Mesodermal cell (in vitro differentiated cells): ENCODE data around the gene SLC25A25.

Experiments
- H3K27ac ChIP-seq: 2 replicates; pipeline ENCODE4 v1.7.0; 2013; ENCODE audit warnings: mild to moderate bottlenecking, low read depth, low read length, moderate library complexity; ENCODE audit not compliant: severe bottlenecking
- H3K36me3 ChIP-seq: 2 replicates; pipeline ENCODE4 v1.7.1; 2013; ENCODE audit warnings: mild to moderate bottlenecking, low read length, moderate library complexity; ENCODE audit not compliant: control insufficient read depth, insufficient read depth
- H3K4me1 ChIP-seq: one replicate; pipeline ENCODE4 v1.7.1; 2013; ENCODE audit warnings: mild to moderate bottlenecking, low read length; ENCODE audit not compliant: insufficient read depth, control insufficient read depth, poor library complexity, severe bottlenecking
- H3K4me3 ChIP-seq: 2 replicates; pipeline ENCODE4 v1.7.0; 2013; ENCODE audit warnings: low read length, control low read depth, mild to moderate bottlenecking; ENCODE audit not compliant: insufficient read depth, poor library complexity, severe bottlenecking; ENCODE audit errors: extremely low read depth
- H3K9me3 ChIP-seq: 2 replicates; pipeline ENCODE4 v1.7.1; 2013; ENCODE audit warnings: mild to moderate bottlenecking, low read length, moderate library complexity; ENCODE audit not compliant: control insufficient read depth
- WGBS, 2 experiments: methylation state at CpG; one replicate each; pipeline ENCODE4 v1.1.5; 2013; ENCODE audit warnings: missing lambda C conversion rate in 2 of 2; ENCODE audit not compliant: insufficient coverage in 2 of 2; 5-methylcytosine and 5-hydroxymethylcytosine counted together

The SLC25A25 gene

GRCh38 chr9:128073253-128073886, 5.3 kb downstream of the SLC25A25 start:
- no peak overlapping the region for H3K4me3 ChIP-seq
- H3K36me3 ChIP-seq, result peaks cover 4% of the 10 kb centered on the region
- H3K9me3 ChIP-seq, result no peaks in the 10 kb centered on the region
- WGBS, 2 experiments, result 89 to 100% methylated on average over 2 to 3 of the region's 7 CpGs
- peaks cover 17% of the 10 kb centered on the region for H3K4me1 ChIP-seq
- no peak overlapping the region for H3K27ac ChIP-seq

- Histone ChIP-seq H3K9me3 (no peaks in the 10 kb centered on the region), H3K4me1 (peaks cover 13% of the 10 kb centered on the region), H3K4me3 (no peak overlapping the region), H3K27ac (peak overlapping the region; percentile 52), H3K36me3 (peaks cover 8% of the 10 kb centered on the region)
- WGBS, 2 experiments, result 92 to 100% methylated on average over 2 to 4 of the region's 7 CpGs
Observed at GRCh38 chr9:128077847-128078503, 9.9 kb downstream of the SLC25A25 start.

- peaks cover 5% of the 10 kb centered on the region for H3K36me3 ChIP-seq
- 76 to 93% methylated on average over 4 to 7 of the region's 11 CpGs for WGBS, 2 experiments
- no peaks in the 10 kb centered on the region for H3K9me3 ChIP-seq
- H3K27ac ChIP-seq, result peak overlapping the region; percentile 52
- peaks cover 11% of the 10 kb centered on the region for H3K4me1 ChIP-seq
- no peak overlapping the region for H3K4me3 ChIP-seq
Observed at GRCh38 chr9:128078504-128079434, 10.7 kb downstream of the SLC25A25 start.

GRCh38 chr9:128080206-128080605, 12.2 kb downstream of the SLC25A25 start:
- Histone ChIP-seq H3K36me3 (peaks cover 4% of the 10 kb centered on the region), H3K9me3 (no peaks in the 10 kb centered on the region), H3K4me1 (peaks cover 11% of the 10 kb centered on the region), H3K27ac (no peak overlapping the region), H3K4me3 (no peak overlapping the region)
- WGBS, 2 experiments, result 87 to 93% methylated on average over 3 of the region's 5 CpGs

GRCh38 chr9:128081056-128081455, 13.0 kb downstream of the SLC25A25 start:
- H3K27ac ChIP-seq, result peak overlapping the region; percentile 38
- no peaks in the 10 kb centered on the region for H3K9me3 ChIP-seq
- no peak overlapping the region for H3K4me3 ChIP-seq
- 80 to 100% methylated on average over 1 of the region's 3 CpGs for WGBS, 2 experiments
- H3K4me1 ChIP-seq, result peaks cover 11% of the 10 kb centered on the region
- peaks cover 4% of the 10 kb centered on the region for H3K36me3 ChIP-seq

GRCh38 chr9:128082151-128082550, 14.1 kb downstream of the SLC25A25 start:
- WGBS, 2 experiments, result 86 to 93% methylated on average over 3 to 5 of the region's 7 CpGs
- H3K4me1 ChIP-seq, result peaks cover 11% of the 10 kb centered on the region
- peaks cover 4% of the 10 kb centered on the region for H3K36me3 ChIP-seq
- no peaks in the 10 kb centered on the region for H3K9me3 ChIP-seq
- H3K27ac ChIP-seq, result no peak overlapping the region
- no peak overlapping the region for H3K4me3 ChIP-seq

- Histone ChIP-seq H3K27ac (no peak overlapping the region), H3K9me3 (no peaks in the 10 kb centered on the region), H3K4me3 (no peak overlapping the region), H3K36me3 (peaks cover 7% of the 10 kb centered on the region), H3K4me1 (no peaks in the 10 kb centered on the region)
- WGBS, 2 experiments, result 86% methylated on average over 1 of the region's 4 CpGs; no CpG with 5 or more reads in 1 of the 2 experiments
Observed at GRCh38 chr9:128084746-128085145, 16.7 kb downstream of the SLC25A25 start.

- Histone ChIP-seq H3K36me3 (peaks cover 7% of the 10 kb centered on the region), H3K27ac (no peak overlapping the region), H3K4me1 (no peaks in the 10 kb centered on the region), H3K4me3 (no peak overlapping the region), H3K9me3 (no peaks in the 10 kb centered on the region)
- WGBS, 2 experiments, result 100% methylated on average over 1 of the region's 4 CpGs; no CpG with 5 or more reads in 1 of the 2 experiments
Observed at GRCh38 chr9:128085943-128086342, 17.9 kb downstream of the SLC25A25 start.

GRCh38 chr9:128087262-128087661, 19.2 kb downstream of the SLC25A25 start:
- H3K36me3 ChIP-seq, result peaks cover 5% of the 10 kb centered on the region
- peaks cover under 1% of the 10 kb centered on the region for H3K4me1 ChIP-seq
- H3K4me3 ChIP-seq, result no peak overlapping the region
- no peak overlapping the region for H3K27ac ChIP-seq
- no peaks in the 10 kb centered on the region for H3K9me3 ChIP-seq
- WGBS, 2 experiments, result 96 to 98% methylated on average over 7 to 10 of the region's 10 CpGs

- Histone ChIP-seq H3K36me3 (peaks cover 4% of the 10 kb centered on the region), H3K27ac (no peak overlapping the region), H3K4me1 (peaks cover 12% of the 10 kb centered on the region), H3K9me3 (no peaks in the 10 kb centered on the region), H3K4me3 (no peak overlapping the region)
- WGBS, 2 experiments, result 94 to 100% methylated on average over 4 of the region's 9 CpGs
Observed at GRCh38 chr9:128088253-128088945, 20.4 kb downstream of the SLC25A25 start.
